Activated T-cell treated with anti-CD3 and anti-CD28 coated beads for 24 hours (primary cell): ENCODE measurements around the gene PIGV.
"Not testable (repeated sequence)": the region's sequence is repeated elsewhere in the genome, so short reads cannot be mapped to it uniquely, and the experiment has no call there.

Experiments
- DNase-seq: peaks from one replicate; pipeline ENCODE4 v3.0.0-alpha.2; 2020; ENCODE audit warnings: low read depth

The PIGV gene

DNA sequence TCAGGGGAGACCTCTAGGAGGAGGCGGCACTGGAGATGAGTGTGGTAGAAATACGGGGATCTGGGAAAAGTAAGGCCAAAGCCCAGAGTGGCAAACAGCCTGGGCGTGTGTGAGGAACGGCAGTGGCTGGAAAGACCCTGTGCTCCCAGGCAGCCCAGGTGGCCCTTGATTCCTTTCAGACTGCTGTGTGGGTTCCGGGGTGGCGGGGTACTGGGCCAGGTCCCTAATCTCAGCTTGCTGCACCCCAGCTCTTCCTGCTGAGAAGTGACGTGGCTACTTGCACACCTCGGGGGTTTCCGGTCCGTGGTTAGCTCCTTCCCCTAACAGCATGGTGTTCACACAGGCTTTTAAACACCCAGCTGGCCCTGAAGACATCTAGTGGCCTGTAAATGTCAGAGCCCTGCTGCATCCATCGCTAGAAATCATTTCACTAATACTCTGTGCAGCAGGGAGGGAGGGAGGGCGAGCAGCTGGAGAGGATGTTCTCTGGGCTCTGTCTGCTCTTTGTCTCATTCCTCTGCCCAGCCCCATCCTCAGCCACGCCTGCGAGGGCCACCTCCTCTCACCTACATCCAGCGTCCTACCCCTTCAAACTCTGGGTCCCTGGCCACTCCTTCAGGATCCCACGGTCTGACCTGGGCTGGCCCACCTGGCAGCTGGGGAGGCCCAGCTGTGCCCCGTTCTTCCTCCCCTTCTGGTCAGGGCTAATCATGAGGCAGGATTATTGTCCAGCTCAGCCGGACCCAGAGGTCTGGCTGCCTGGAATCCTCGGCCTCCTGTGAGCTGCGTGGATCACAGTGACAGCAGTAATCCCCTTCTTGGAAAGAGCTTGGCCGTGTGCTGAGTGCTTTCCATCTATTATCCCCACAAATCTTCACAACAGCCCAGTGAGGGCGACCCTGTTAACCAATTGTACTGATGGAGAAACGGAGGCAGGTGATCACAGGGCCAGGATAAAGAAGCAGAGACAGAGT is 46.0 kb downstream of the PIGV start:
- DNase-seq, result peak; percentile 74

DNA sequence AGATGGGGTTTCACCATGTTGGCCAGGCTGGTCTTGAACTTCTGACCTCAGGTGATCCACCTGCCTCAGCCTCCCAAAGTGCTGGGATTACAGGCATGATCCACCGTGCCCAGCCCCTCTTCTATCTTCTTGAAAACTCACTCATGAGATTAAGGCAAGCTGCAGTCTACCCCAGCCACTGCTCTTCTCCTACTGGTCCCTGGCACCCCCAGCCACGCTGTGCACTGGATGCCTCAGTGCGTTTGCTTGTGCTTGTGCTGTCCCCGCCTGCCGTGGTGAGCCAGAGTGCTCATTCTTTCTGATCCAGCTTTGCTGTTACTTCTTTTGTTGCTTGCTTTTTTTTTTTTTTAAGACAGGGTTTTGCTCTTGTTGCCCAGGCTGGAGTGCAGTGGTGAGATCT is 49.9 kb downstream of the PIGV start:
- not testable (repeated sequence) for DNase-seq

DNA sequence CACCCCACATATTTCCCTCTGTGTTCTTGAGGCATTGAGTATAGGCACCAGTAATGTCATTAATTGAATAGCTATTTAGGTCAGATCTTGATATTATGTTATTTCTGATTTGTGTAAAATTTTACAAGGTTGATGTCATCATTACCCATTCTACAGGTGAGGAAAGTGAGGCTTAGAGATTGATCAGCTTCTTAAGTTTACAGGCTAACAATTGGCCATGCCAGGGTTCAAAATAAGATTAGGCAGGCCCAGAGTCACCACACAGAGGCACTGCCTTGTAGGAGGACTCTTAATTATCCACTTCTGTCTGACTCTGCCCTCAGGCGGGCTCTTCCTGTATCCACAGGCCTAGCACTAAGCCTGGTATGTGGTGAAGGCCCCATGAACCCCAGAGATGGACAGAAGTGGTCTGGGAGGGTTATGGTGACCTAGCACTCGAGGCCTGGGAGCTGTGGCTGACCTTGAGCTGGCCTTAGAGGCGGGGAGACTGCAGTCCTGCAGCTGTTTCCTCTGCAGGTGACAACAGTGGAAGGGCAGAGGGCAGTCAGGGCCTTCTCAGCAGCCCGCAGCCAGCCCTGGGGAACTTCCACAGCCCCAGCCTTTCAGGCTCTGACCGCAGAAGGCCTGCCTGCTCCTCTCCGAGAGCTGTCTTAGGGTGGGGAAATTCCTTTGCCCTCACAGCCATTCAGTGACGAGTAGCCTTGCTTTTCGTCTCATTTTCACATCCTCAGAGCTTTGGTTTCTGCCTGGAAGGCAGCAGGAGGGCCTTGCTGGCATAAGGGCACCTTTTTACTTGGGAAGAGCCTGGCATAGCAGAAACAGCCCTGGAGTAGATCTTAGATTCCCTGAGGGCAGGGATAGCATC is 51.0 kb downstream of the PIGV start:
- DNase-seq, result peak; percentile 43

DNA sequence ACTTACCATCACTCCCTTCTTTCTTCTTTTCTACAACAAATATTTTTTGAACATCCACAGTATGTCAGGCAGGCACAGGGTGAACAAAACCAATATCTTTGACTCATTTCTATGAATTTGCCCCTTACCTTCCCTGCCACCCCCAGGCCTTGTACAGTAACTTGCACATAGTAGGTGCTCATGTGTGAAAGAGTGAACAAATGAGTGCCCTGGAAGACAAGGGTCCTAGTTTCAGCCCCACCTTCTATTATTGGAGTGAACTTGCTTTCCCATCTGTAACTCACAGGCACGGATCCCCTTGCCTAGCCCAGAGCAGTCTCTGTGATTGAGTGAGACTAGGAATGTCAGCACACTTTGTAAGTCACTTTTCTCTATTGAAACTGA is 51.6 kb downstream of the PIGV start:
- no peak for DNase-seq

DNA sequence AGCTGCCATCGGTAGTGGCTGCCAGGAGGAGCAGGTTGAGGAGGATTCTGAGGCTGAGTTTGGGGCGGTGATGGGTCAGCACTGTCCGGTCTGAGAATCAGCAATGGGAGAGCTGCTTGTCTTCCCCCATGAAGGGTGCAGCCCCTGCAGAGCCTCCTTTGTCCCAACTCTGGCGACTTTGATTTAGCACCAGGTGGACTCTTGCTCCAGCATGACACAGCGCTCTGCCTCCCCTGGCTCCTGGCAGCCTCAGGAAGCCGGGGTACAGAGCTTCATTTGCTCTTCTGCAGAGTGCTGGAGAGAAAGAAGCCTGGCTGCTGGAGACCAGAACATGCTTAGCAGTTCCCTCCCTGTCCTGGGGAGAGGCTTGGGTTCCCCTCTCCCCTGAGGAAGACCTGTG is 52.0 kb downstream of the PIGV start:
- no peak for DNase-seq

DNA sequence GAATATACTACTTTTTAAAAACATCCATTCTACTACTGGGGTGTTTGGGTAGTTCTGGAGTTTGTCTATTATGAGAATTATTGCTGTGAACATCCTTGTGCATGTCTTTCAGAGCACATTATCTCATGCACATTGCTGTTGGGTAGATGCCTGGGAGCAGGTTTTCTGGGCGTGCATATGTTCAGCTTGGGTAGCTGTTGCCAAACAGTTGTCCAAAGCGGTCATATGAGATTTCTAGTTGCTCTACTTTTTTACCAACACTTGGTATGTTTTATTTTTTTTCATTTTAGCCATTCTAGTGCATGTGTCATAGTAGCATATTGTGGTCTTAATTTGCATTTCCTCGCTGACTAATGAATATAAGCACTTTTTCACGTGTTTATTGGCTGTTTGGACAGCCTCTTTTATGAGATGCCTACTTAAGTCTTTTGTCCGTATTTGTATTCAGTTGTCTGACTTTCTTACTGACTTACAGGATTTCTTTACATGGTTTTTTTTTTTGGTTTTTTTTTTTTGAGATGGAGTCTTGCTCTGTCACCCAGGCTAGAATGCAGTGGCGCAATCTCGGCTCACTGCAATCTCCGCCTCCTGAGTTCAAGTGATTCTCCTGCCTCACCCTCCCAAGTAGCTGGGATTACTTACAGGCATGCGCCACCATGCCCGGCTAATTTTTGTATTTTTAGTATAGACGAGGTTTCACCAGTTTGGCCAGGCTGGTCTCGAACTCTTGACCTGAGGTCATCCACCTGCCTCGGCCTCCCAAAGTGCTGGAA is 56.9 kb downstream of the PIGV start:
- no peak for DNase-seq

DNA sequence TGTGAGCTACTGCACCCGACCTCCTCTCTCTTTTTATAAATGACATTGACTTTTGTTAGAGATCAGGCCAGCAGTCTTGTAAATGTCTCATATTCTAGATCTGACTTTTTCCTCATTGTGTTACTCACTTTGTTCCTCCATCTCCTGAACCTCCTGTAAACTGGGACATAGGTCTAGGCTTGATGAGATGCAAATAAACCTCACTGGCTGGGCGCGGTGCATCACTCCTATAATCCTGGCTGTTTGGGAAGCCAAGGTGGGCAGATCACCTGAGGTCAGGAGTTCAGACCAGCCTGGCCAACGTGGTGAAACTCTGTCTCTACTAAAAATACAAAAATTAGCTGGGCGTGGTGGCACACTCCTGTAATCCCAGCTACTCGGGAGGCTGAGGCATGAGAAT is 60.1 kb downstream of the PIGV start:
- DNase-seq, result not testable (repeated sequence)
